C4-2B (cell line): Measurements from ENCODE around the gene HTR3A.

Source experiments
- ZFX ChIP-seq: fragments of 450-650 bp; IDR thresholded peaks from 2 replicates; pipeline ENCODE4 v1.6.1; 2017
- TF ChIP-seq, protein P1 (sequence below): fragments of 450-650 bp; conservative IDR thresholded peaks from 2 replicates; pipeline ENCODE4 v1.5.1; 2017; ENCODE audit warnings: mild to moderate bottlenecking

GRCh38 chr11:113991718-113992458 lies 17.0 kb downstream of the HTR3A start:
- TF ChIP-seq, protein P1, sequence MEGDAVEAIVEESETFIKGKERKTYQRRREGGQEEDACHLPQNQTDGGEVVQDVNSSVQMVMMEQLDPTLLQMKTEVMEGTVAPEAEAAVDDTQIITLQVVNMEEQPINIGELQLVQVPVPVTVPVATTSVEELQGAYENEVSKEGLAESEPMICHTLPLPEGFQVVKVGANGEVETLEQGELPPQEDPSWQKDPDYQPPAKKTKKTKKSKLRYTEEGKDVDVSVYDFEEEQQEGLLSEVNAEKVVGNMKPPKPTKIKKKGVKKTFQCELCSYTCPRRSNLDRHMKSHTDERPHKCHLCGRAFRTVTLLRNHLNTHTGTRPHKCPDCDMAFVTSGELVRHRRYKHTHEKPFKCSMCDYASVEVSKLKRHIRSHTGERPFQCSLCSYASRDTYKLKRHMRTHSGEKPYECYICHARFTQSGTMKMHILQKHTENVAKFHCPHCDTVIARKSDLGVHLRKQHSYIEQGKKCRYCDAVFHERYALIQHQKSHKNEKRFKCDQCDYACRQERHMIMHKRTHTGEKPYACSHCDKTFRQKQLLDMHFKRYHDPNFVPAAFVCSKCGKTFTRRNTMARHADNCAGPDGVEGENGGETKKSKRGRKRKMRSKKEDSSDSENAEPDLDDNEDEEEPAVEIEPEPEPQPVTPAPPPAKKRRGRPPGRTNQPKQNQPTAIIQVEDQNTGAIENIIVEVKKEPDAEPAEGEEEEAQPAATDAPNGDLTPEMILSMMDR: no peak
- TF ChIP-seq ZFX: no peak
